HCT116 (cell line): ENCODE data around the gene CAMKMT. TPM values are rescaled to one million over a fixed set of nuclear protein-coding genes. Genes with fewer than 3 reads are reported as not detected.

ENCODE experiments used
- ATAC-seq: fragments of 200-7000 bp; cut with Tn5 transposase; 2 replicates; pipeline ENCODE4 v1.9.1; 2020; ENCODE audit warnings: mild to moderate bottlenecking, moderate library complexity
- BruUV-seq: library from RNA; stranded (reverse); fragments of 400-500 nt; replicated peaks from 2 replicates; lab custom pipeline; 2021; lab: Mats Ljungman, UMichigan
- CTCF ChIA-PET: fragments of 300-600 bp; sonication (Branson Sonifier 250); formaldehyde crosslinking; loops from one replicate; lab custom pipeline; 2021; ENCODE audit warnings: antibody characterized with exemption; lab: Charles Lee
- POLR2A ChIA-PET: fragments of 300-600, 350-600 bp; sonication (Branson Sonifier 250); formaldehyde crosslinking; loops from one replicate; lab custom pipeline; 2021; ENCODE audit warnings: antibody characterized with exemption; lab: Charles Lee
- RAD21 ChIA-PET, 2 experiments: fragments of 300-600 bp; sonication (Branson Sonifier 250); formaldehyde crosslinking; loops; one replicate each; lab custom pipeline; 2023; ENCODE audit warnings: low total read pairs in 2 of 2; ENCODE audit not compliant: uncharacterized antibody in 2 of 2, unreplicated experiment in 2 of 2, low non-redundant PET in 1 of 2; lab: Charles Lee
- DNase-seq: peaks from one replicate; pipeline ENCODE4 v3.0.0-alpha.2; 2010; ENCODE audit warnings: low read depth, low spot score
- H2AFZ ChIP-seq: fragments of 200-600 bp; shearing (Covaris generic), sonication (generic); 2 replicates; pipeline ENCODE4 v1.6.1; 2017; ENCODE audit warnings: low read depth, mixed run types, mixed read lengths, antibody characterized with exemption, low read length; ENCODE audit not compliant: poor library complexity, severe bottlenecking
- H3K27ac ChIP-seq: 2 replicates; pipeline ENCODE4 v1.5.1; 2012; ENCODE audit warnings: low read depth, low read length
- H3K27me3 ChIP-seq: fragments of 200-600 bp; sonication (generic); 2 replicates; pipeline ENCODE4 v1.6.1; 2016; ENCODE audit warnings: mixed run types, low read length, mixed read lengths; ENCODE audit not compliant: insufficient read depth
- H3K36me3 ChIP-seq, 2 experiments: fragments of 200-500 bp in 1 of 2; fragments of 200-600 bp in 1 of 2; sonication (Bioruptor generic) in 1 of 2; sonication (generic) in 1 of 2; 2 replicates each; pipeline versions ENCODE4 v1.5.1 to v1.6.1; 2014 to 2016; ENCODE audit warnings: low read length in 2 of 2, inconsistent platforms in 1 of 2, mixed read lengths in 1 of 2, mixed run types in 1 of 2; ENCODE audit not compliant: insufficient read depth in 2 of 2, control insufficient read depth in 1 of 2
- H3K4me1 ChIP-seq, 2 experiments: fragments of 200-600 bp in 1 of 2; sonication (generic) in 1 of 2; 2 replicates each; pipeline versions ENCODE4 v1.5.1 to v1.6.1; 2012 to 2017; ENCODE audit warnings: low read length in 2 of 2, inconsistent platforms in 1 of 2, mild to moderate bottlenecking in 1 of 2, mixed read lengths in 1 of 2, mixed run types in 1 of 2, moderate library complexity in 1 of 2; ENCODE audit not compliant: insufficient read depth in 2 of 2, control insufficient read depth in 1 of 2
- H3K4me2 ChIP-seq: fragments of 200-600 bp; sonication (generic); 2 replicates; pipeline ENCODE4 v1.6.1; 2017; ENCODE audit warnings: mixed run types, low read length, mixed read lengths
- H3K4me3 ChIP-seq, 2 experiments: fragments of 200-600 bp in 1 of 2; sonication (generic) in 1 of 2; replicated peaks in 1 of 2; 2 replicates each; pipeline ENCODE4 v1.5.1; 2011 to 2016; ENCODE audit warnings: low read length in 2 of 2, control low read depth in 1 of 2, low read depth in 1 of 2, mild to moderate bottlenecking in 1 of 2, mixed read lengths in 1 of 2, mixed run types in 1 of 2
- H3K79me2 ChIP-seq: fragments of 200-600 bp; sonication (generic); 2 replicates; pipeline ENCODE4 v1.6.1; 2017; ENCODE audit warnings: mild to moderate bottlenecking, mixed run types, low read length, moderate library complexity, mixed read lengths; ENCODE audit not compliant: insufficient read depth
- H3K9ac ChIP-seq: fragments of 200-600 bp; sonication (generic); 2 replicates; pipeline ENCODE4 v1.6.1; 2016; ENCODE audit warnings: low read length, mixed read lengths
- H3K9me2 ChIP-seq: fragments of 200-600 bp; sonication (generic), shearing (Covaris generic); 2 replicates; pipeline ENCODE4 v1.6.1; 2017; ENCODE audit warnings: mixed run types, mild to moderate bottlenecking, moderate library complexity; ENCODE audit not compliant: insufficient read depth
- H3K9me3 ChIP-seq, 2 experiments: fragments of 200-500 bp in 1 of 2; fragments of 200-600 bp in 1 of 2; sonication (Bioruptor generic) in 1 of 2; sonication (generic) in 1 of 2; 2 replicates each; pipeline ENCODE4 v1.6.1; 2014 to 2017; ENCODE audit warnings: low read length in 2 of 2, mixed read lengths in 2 of 2, inconsistent platforms in 1 of 2, low read depth in 1 of 2, mild to moderate bottlenecking in 1 of 2, mixed run types in 1 of 2, moderate library complexity in 1 of 2; ENCODE audit not compliant: control insufficient read depth in 1 of 2, insufficient read depth in 1 of 2
- H4K20me1 ChIP-seq: fragments of 200-600 bp; sonication (generic), shearing (Covaris generic); 2 replicates; pipeline ENCODE4 v1.6.1; 2017; ENCODE audit warnings: mixed run types, mild to moderate bottlenecking, moderate library complexity; ENCODE audit not compliant: insufficient read depth
- CBX3 ChIP-seq: IDR thresholded peaks from 2 replicates; pipeline ENCODE4 v1.6.1; 2012; ENCODE audit warnings: low read depth
- EGR1 ChIP-seq: IDR thresholded peaks from 2 replicates; pipeline ENCODE4 v1.6.1; 2012; ENCODE audit warnings: low read depth
- FOSL1 ChIP-seq: IDR thresholded peaks from 2 replicates; pipeline ENCODE4 v1.6.1; 2012; ENCODE audit warnings: low read depth
- POLR2AphosphoS5 ChIP-seq: IDR thresholded peaks from 2 replicates; pipeline ENCODE4 v1.6.1; 2011; ENCODE audit warnings: mild to moderate bottlenecking, low read depth, low read length, moderate library complexity
- REST ChIP-seq: IDR thresholded peaks from 2 replicates; pipeline ENCODE4 v1.6.1; 2012; ENCODE audit warnings: low read depth
- intact Hi-C: fragments of 100-400 bp; cut with micrococcal nuclease; formaldehyde crosslinking; loops from 2 replicates; pipeline ENCODE4 v1.10.0; 2022
- total RNA-seq: library from RNA; stranded (reverse); gene quantifications from one replicate; pipeline ENCODE4 v1.2.1, GENCODE V29; 2021; ENCODE audit not compliant: unreplicated experiment

CAMKMT gene
- total RNA-seq, 1 experiment from 2014 or later: 10.6 TPM

- ATAC-seq (no peak), DNase-seq (no peak)
- no TSS peak for BruUV-seq
- H3K4me1 ChIP-seq: no peaks in the 10 kb centered on the region
- H3K79me2 ChIP-seq: no peaks in the 10 kb centered on the region
- H3K9ac ChIP-seq: no peak overlapping the region
- no peaks in the 10 kb centered on the region for H3K9me2 ChIP-seq
- H3K9me3 ChIP-seq: no peaks in the 10 kb centered on the region
- no peak overlapping the region for H2AFZ ChIP-seq
- no peak overlapping the region for H3K4me3 ChIP-seq
- ChIA-PET POLR2A (no interaction called here), CTCF (interaction anchor here (1.1 kb wide), 1 partner anchor 10 kb away, joined by 3 read pairs; no protein-coding TSS in a partner anchor), RAD21 (no interaction called here)
- no peak overlapping the region for H3K27ac ChIP-seq
- no peaks in the 10 kb centered on the region for H4K20me1 ChIP-seq
- H3K4me2 ChIP-seq: no peak overlapping the region
- no peak for TF ChIP-seq CBX3
- no peak for TF ChIP-seq POLR2AphosphoS5
- intact Hi-C loops: no loop called here
- no peaks in the 10 kb centered on the region for H3K27me3 ChIP-seq
- H3K36me3 ChIP-seq: no peaks in the 10 kb centered on the region
Observed at GRCh38 chr2:44487052-44487451, 125.3 kb downstream of the CAMKMT start.

- no peaks in the 10 kb centered on the region for H4K20me1 ChIP-seq
- TF ChIP-seq EGR1: no peak
- no peak for TF ChIP-seq REST
- no peak for TF ChIP-seq FOSL1
- H3K9me2 ChIP-seq: no peaks in the 10 kb centered on the region
- ATAC-seq (no peak), DNase-seq (no peak)
- ChIA-PET CTCF (interaction anchor here (0.6 to 4.1 kb wide), 2 partner anchors 11 to 39 kb away, joined by 3 to 21 read pairs; no protein-coding TSS in a partner anchor), POLR2A (no interaction called here), RAD21 (no interaction called here)
- H3K4me2 ChIP-seq: no peak overlapping the region
- no peaks in the 10 kb centered on the region for H3K36me3 ChIP-seq
- H2AFZ ChIP-seq: no peak overlapping the region
- no peak overlapping the region for H3K27ac ChIP-seq
- no peaks in the 10 kb centered on the region for H3K4me1 ChIP-seq
- BruUV-seq: no TSS peak
- H3K27me3 ChIP-seq: no peaks in the 10 kb centered on the region
- no peaks in the 10 kb centered on the region for H3K9me3 ChIP-seq
- no peak overlapping the region for H3K9ac ChIP-seq
- intact Hi-C loops: no loop called here
- H3K4me3 ChIP-seq: no peak overlapping the region
- H3K79me2 ChIP-seq: no peaks in the 10 kb centered on the region
Observed at GRCh38 chr2:44490726-44491125, 129.0 kb downstream of the CAMKMT start.
